H9 (cell line): Measurements from ENCODE around the gene GALNT2. TPM values are rescaled to one million over a fixed set of nuclear protein-coding genes. Genes with fewer than 3 reads are reported as not detected.

Experiments used
- DNase-seq: peaks from one replicate; pipeline ENCODE4 v3.0.0-alpha.2; 2017
- H2AFZ ChIP-seq: one replicate; pipeline ENCODE4 v1.6.1; 2013; ENCODE audit warnings: mild to moderate bottlenecking, low read length, control low read depth, moderate library complexity
- H2AK5ac ChIP-seq: 2 replicates; pipeline ENCODE4 v1.6.1; 2013; ENCODE audit warnings: low read length, control low read depth, mixed read lengths; ENCODE audit not compliant: insufficient read length
- H2BK120ac ChIP-seq: one replicate; pipeline ENCODE4 v1.6.1; 2013; ENCODE audit warnings: low read depth, mild to moderate bottlenecking, low read length, control low read depth, inconsistent platforms; ENCODE audit not compliant: poor library complexity, severe bottlenecking
- H2BK12ac ChIP-seq: 2 replicates; pipeline ENCODE4 v1.6.1; 2013; ENCODE audit warnings: low read length, control low read depth, mixed read lengths, low read depth; ENCODE audit not compliant: insufficient read length
- H2BK15ac ChIP-seq: 2 replicates; pipeline ENCODE4 v1.6.1; 2013; ENCODE audit warnings: low read depth, low read length, control low read depth
- H2BK20ac ChIP-seq: one replicate; pipeline ENCODE4 v1.6.1; 2013; ENCODE audit warnings: low read depth, mild to moderate bottlenecking, low read length, control low read depth, inconsistent platforms; ENCODE audit not compliant: poor library complexity, severe bottlenecking
- H2BK5ac ChIP-seq: 2 replicates; pipeline ENCODE4 v1.6.1; 2013; ENCODE audit warnings: low read length, control low read depth, mixed read lengths; ENCODE audit not compliant: insufficient read length
- H3K14ac ChIP-seq: 2 replicates; pipeline ENCODE4 v1.6.1; 2013; ENCODE audit warnings: low read length, control low read depth; ENCODE audit not compliant: insufficient read depth
- H3K18ac ChIP-seq: 2 replicates; pipeline ENCODE4 v1.6.1; 2013; ENCODE audit warnings: low read depth, mild to moderate bottlenecking, mixed read lengths, low read length, control low read depth; ENCODE audit not compliant: insufficient read length
- H3K23ac ChIP-seq: 2 replicates; pipeline ENCODE4 v1.6.1; 2013; ENCODE audit warnings: low read length, control low read depth, mixed read lengths, low read depth; ENCODE audit not compliant: insufficient read length
- H3K23me2 ChIP-seq: 2 replicates; pipeline ENCODE4 v1.6.1; 2013; ENCODE audit warnings: low read depth, mild to moderate bottlenecking, mixed read lengths, low read length, control low read depth; ENCODE audit not compliant: insufficient read length, poor library complexity, severe bottlenecking
- H3K27ac ChIP-seq: 2 replicates; pipeline ENCODE4 v1.5.1; 2013; ENCODE audit warnings: low read length, control low read depth, mixed read lengths, low read depth; ENCODE audit not compliant: insufficient read length
- H3K27me3 ChIP-seq: 2 replicates; pipeline ENCODE4 v1.6.1; 2013; ENCODE audit warnings: low read length, control low read depth, inconsistent platforms; ENCODE audit not compliant: insufficient read depth
- H3K4ac ChIP-seq: 2 replicates; pipeline ENCODE4 v1.6.1; 2013; ENCODE audit warnings: low read depth, mild to moderate bottlenecking, control low read depth, inconsistent platforms, low read length, moderate library complexity
- H3K4me1 ChIP-seq: 2 replicates; pipeline ENCODE4 v1.6.1; 2013; ENCODE audit warnings: low read length, control low read depth, inconsistent platforms; ENCODE audit not compliant: insufficient read depth
- H3K4me2 ChIP-seq: 2 replicates; pipeline ENCODE4 v1.6.1; 2013; ENCODE audit warnings: low read length, control low read depth, mixed read lengths; ENCODE audit not compliant: insufficient read length, insufficient read depth
- H3K56ac ChIP-seq: 2 replicates; pipeline ENCODE4 v1.6.1; 2013; ENCODE audit warnings: low read depth, mild to moderate bottlenecking, mixed read lengths, low read length, control low read depth; ENCODE audit not compliant: insufficient read length
- H3K79me1 ChIP-seq: 2 replicates; pipeline ENCODE4 v1.6.1; 2013; ENCODE audit warnings: low read depth, mild to moderate bottlenecking, moderate library complexity, low read length, control low read depth, inconsistent platforms; ENCODE audit not compliant: insufficient read depth, poor library complexity, severe bottlenecking
- H3K79me2 ChIP-seq: 2 replicates; pipeline ENCODE4 v1.6.1; 2013; ENCODE audit warnings: low read length, control low read depth, inconsistent platforms; ENCODE audit not compliant: insufficient read depth
- H3K9ac ChIP-seq: 2 replicates; pipeline ENCODE4 v1.6.1; 2013; ENCODE audit warnings: low read length, control low read depth, mixed read lengths; ENCODE audit not compliant: insufficient read length; ENCODE audit errors: extremely low read depth
- H3K9me3 ChIP-seq: one replicate; pipeline ENCODE4 v1.6.1; 2013; ENCODE audit warnings: low read depth, low read length, inconsistent platforms; ENCODE audit not compliant: control insufficient read depth
- H3T11ph ChIP-seq: one replicate; pipeline ENCODE4 v1.6.1; 2013; ENCODE audit warnings: mild to moderate bottlenecking, low read length, control low read depth, inconsistent platforms
- H4K20me1 ChIP-seq: one replicate; pipeline ENCODE4 v1.6.1; 2013; ENCODE audit not compliant: control insufficient read depth, insufficient read length, insufficient read depth
- H4K5ac ChIP-seq: 2 replicates; pipeline ENCODE4 v1.6.1; 2013; ENCODE audit warnings: low read depth, mild to moderate bottlenecking, mixed read lengths, low read length, control low read depth; ENCODE audit not compliant: insufficient read length
- H4K8ac ChIP-seq: replicated peaks from 2 replicates; pipeline ENCODE4 v1.6.1; 2013; ENCODE audit warnings: low read length, control low read depth, mixed read lengths, low read depth; ENCODE audit not compliant: insufficient read length
- H4K91ac ChIP-seq: 2 replicates; pipeline ENCODE4 v1.6.1; 2013; ENCODE audit warnings: low read depth, mild to moderate bottlenecking, moderate library complexity, mixed read lengths, low read length, control low read depth; ENCODE audit not compliant: insufficient read length
- H3K27ac Mint-ChIP-seq, 3 experiments: 2 replicates in 2 of 3; 3 replicates in 1 of 3; pipeline ENCODE4 v1.8.0; 2020 to 2021; ENCODE audit warnings: mixed read lengths in 3 of 3, mild to moderate bottlenecking in 1 of 3, moderate library complexity in 1 of 3
- H3K27me3 Mint-ChIP-seq: 2 replicates; pipeline ENCODE4 v1.8.0; 2021; ENCODE audit warnings: low read depth, mild to moderate bottlenecking, moderate library complexity, mixed read lengths
- H3K36me3 Mint-ChIP-seq, 3 experiments: 2 replicates in 2 of 3; 3 replicates in 1 of 3; pipeline ENCODE4 v1.8.0; 2020 to 2021; ENCODE audit warnings: low read depth in 3 of 3, mixed read lengths in 3 of 3; ENCODE audit not compliant: insufficient read depth in 1 of 3
- H3K4me1 Mint-ChIP-seq, 2 experiments: 2 replicates each; pipeline ENCODE4 v1.8.0; 2020; ENCODE audit warnings: mixed read lengths in 2 of 2
- H3K4me3 Mint-ChIP-seq, 2 experiments: 2 replicates in 1 of 2; 3 replicates in 1 of 2; pipeline ENCODE4 v1.8.0; 2020 to 2021; ENCODE audit warnings: mild to moderate bottlenecking in 2 of 2, mixed read lengths in 2 of 2, moderate library complexity in 1 of 2
- H3K9me3 Mint-ChIP-seq, 2 experiments: 2 replicates in 1 of 2; 3 replicates in 1 of 2; pipeline ENCODE4 v1.8.0; 2020; ENCODE audit warnings: mild to moderate bottlenecking in 2 of 2, mixed read lengths in 2 of 2, moderate library complexity in 1 of 2
- CTCF ChIP-seq: fragments of 200-600 bp; sonication (generic); conservative IDR thresholded peaks from 3 replicates; pipeline ENCODE4 v1.8.0; 2021; ENCODE audit warnings: antibody characterized with exemption, mild to moderate bottlenecking
- WGBS: extraction: QIAGEN DNeasy Blood & Tissue Kit; methylation state at CpG from one replicate; pipeline ENCODE4 v1.1.7; 2013; ENCODE audit warnings: missing lambda C conversion rate, low lambda C conversion rate, mixed read lengths; ENCODE audit not compliant: insufficient read length; ENCODE audit errors: extremely low coverage; 5-methylcytosine and 5-hydroxymethylcytosine counted together
- total RNA-seq: library from RNA; stranded (reverse); gene quantifications from 2 replicates; pipeline ENCODE4 v1.2.1, GENCODE V29; 2021

GALNT2 gene
- total RNA-seq, 1 experiment from 2014 or later: 57.6 TPM

GRCh38 chr1:230083746-230084407, 16.8 kb downstream of the GALNT2 start:
- H4K5ac ChIP-seq: no peak overlapping the region
- H3K56ac ChIP-seq: no peak overlapping the region
- Mint-ChIP-seq H3K4me3 (peak overlapping the region in 1 of 2 experiments; percentile 9; a peak in 1 of 5 replicates), H3K9me3 (peaks cover 10 to 14% of the 10 kb centered on the region in 2 experiments), H3K36me3 (peaks cover 12 to 15% (median 14%) of the 10 kb centered on the region in 3 experiments), H3K4me1 (peaks cover 38 to 42% of the 10 kb centered on the region in 2 experiments), H3K27ac (peak overlapping the region in 1 of 3 experiments; percentile 89; a peak in 4 of 7 replicates), H3K27me3 (peaks cover 3% of the 10 kb centered on the region)
- H3K27ac ChIP-seq: no peak overlapping the region
- H2BK5ac ChIP-seq: no peak overlapping the region
- H2AK5ac ChIP-seq: no peak overlapping the region
- no peaks in the 10 kb centered on the region for H3K9me3 ChIP-seq
- H3K79me2 ChIP-seq: peaks cover 18% of the 10 kb centered on the region; the same call in 1 of the 2 replicates
- no peak overlapping the region for H4K91ac ChIP-seq
- no peak overlapping the region for H2BK12ac ChIP-seq
- H3K27me3 ChIP-seq: no peaks in the 10 kb centered on the region
- no peak for TF ChIP-seq CTCF
- no peak overlapping the region for H4K8ac ChIP-seq
- no peak overlapping the region for H3K9ac ChIP-seq
- H3K4ac ChIP-seq: no peak overlapping the region
- H3K79me1 ChIP-seq: peaks cover 19% of the 10 kb centered on the region
- H4K20me1 ChIP-seq: peaks cover 2% of the 10 kb centered on the region
- H2BK20ac ChIP-seq: no peak overlapping the region
- H2BK15ac ChIP-seq: no peak overlapping the region
- H3K23ac ChIP-seq: no peak overlapping the region
- H3K4me2 ChIP-seq: no peak overlapping the region
- peaks cover 3% of the 10 kb centered on the region; the same call in 1 of the 2 replicates for H3K4me1 ChIP-seq
- H2BK120ac ChIP-seq: no peak overlapping the region
- H3K14ac ChIP-seq: no peak overlapping the region
- DNase-seq: no peak
- H3K23me2 ChIP-seq: no peaks in the 10 kb centered on the region
- H2AFZ ChIP-seq: no peak overlapping the region
- whole genome bisulfite sequencing: no CpG with 5 or more reads among the region's 10 CpGs
- H3T11ph ChIP-seq: no peak overlapping the region
- H3K18ac ChIP-seq: no peak overlapping the region
